B cell (primary cell): Measurements from ENCODE around the gene HNRNPK. TPM values are rescaled to one million over a fixed set of nuclear protein-coding genes. Genes with fewer than 3 reads are reported as not detected.
A peak's percentile ranks its signal among the peaks of the same experiment; 100 is the strongest.

ENCODE experiments used
- ATAC-seq: fragments of 200-7000 bp; cut with Tn5 transposase; one replicate; pipeline ENCODE4 v1.10.0; 2021; ENCODE audit warnings: low read depth, mild to moderate bottlenecking, moderate number of reproducible peaks, moderate library complexity
- CTCF ChIA-PET: fragments of 350-600 bp; sonication (Branson Sonifier 250); formaldehyde crosslinking; loops from one replicate; lab custom pipeline; 2021; ENCODE audit warnings: antibody characterized with exemption, inconsistent platforms; lab: Charles Lee
- POLR2A ChIA-PET: fragments of 350-600 bp; sonication (Branson Sonifier 250); formaldehyde crosslinking; loops from one replicate; lab custom pipeline; 2021; ENCODE audit warnings: antibody characterized with exemption; lab: Charles Lee
- DNase-seq: peaks from one replicate; pipeline ENCODE4 v3.0.0; 2013
- H2AFZ ChIP-seq: 2 replicates; pipeline ENCODE4 v1.6.1; 2012; ENCODE audit warnings: mild to moderate bottlenecking, low read depth, low read length; ENCODE audit not compliant: insufficient read depth, poor library complexity, severe bottlenecking
- H3K27ac ChIP-seq, 2 donors: 1 replicate in 1 of 2; 2 replicates in 1 of 2; pipeline ENCODE4 v1.5.1; 2012 to 2013; ENCODE audit warnings: low read length in 2 of 2, mild to moderate bottlenecking in 2 of 2, moderate library complexity in 1 of 2
- H3K27me3 ChIP-seq, 4 experiments: fragments of 200-600 bp in 1 of 4; sonication (generic) in 1 of 4; replicated peaks in 1 of 4; 1 replicate in 2 of 4; 2 replicates in 2 of 4; pipeline versions ENCODE4 v1.6.1 to v1.7.0; 2013 to 2016; ENCODE audit warnings: low read length in 3 of 4, mild to moderate bottlenecking in 2 of 4, mixed read lengths in 1 of 4, moderate library complexity in 1 of 4; ENCODE audit not compliant: insufficient read depth in 4 of 4, control insufficient read depth in 3 of 4; ENCODE audit errors: control extremely low read depth in 1 of 4
- H3K36me3 ChIP-seq, 2 experiments: replicated peaks in 1 of 2; 1 replicate in 1 of 2; 2 replicates in 1 of 2; pipeline versions ENCODE4 v1.6.1 to v1.7.1; 2013; ENCODE audit warnings: low read length in 1 of 2; ENCODE audit not compliant: insufficient read depth in 2 of 2, control insufficient read depth in 1 of 2; ENCODE audit errors: control extremely low read depth in 1 of 2, extremely low read depth in 1 of 2
- H3K4me1 ChIP-seq, 2 donors: fragments of 200-600 bp in 1 of 2; sonication (generic) in 1 of 2; 1 replicate in 1 of 2; 2 replicates in 1 of 2; pipeline versions ENCODE4 v1.5.1 to v1.6.1; 2013 to 2017; ENCODE audit warnings: low read length in 2 of 2; ENCODE audit not compliant: control insufficient read depth in 2 of 2, insufficient read depth in 2 of 2
- H3K4me2 ChIP-seq: replicated peaks from 2 replicates; pipeline ENCODE3; 2012; ENCODE audit warnings: mild to moderate bottlenecking, low read depth, low read length; ENCODE audit not compliant: poor library complexity, severe bottlenecking
- H3K4me3 ChIP-seq, 5 experiments: fragments of 200-600 bp in 1 of 5; sonication (generic) in 1 of 5; 1 replicate in 3 of 5; 2 replicates in 2 of 5; pipeline versions ENCODE4 v1.5.1 to v1.7.0; 2011 to 2016; ENCODE audit warnings: low read length in 4 of 5, mild to moderate bottlenecking in 4 of 5, low read depth in 2 of 5, control low read depth in 1 of 5, moderate library complexity in 1 of 5; ENCODE audit not compliant: insufficient read depth in 1 of 5; ENCODE audit errors: control extremely low read depth in 1 of 5, extremely low read depth in 1 of 5
- H3K79me2 ChIP-seq: fragments of 200-600 bp; sonication (generic); one replicate; pipeline ENCODE4 v1.6.0; 2016; ENCODE audit warnings: low read length; ENCODE audit not compliant: control insufficient read depth, insufficient read depth
- H3K9ac ChIP-seq: fragments of 200-600 bp; sonication (generic); 2 replicates; pipeline ENCODE4 v1.6.1; 2017; ENCODE audit warnings: mild to moderate bottlenecking, low read length, moderate library complexity
- H3K9me3 ChIP-seq, 3 donors: one replicate each; pipeline versions ENCODE4 v1.6.1 to v1.7.1; 2013; ENCODE audit warnings: low read length in 2 of 3; ENCODE audit not compliant: control insufficient read depth in 2 of 3, insufficient read depth in 1 of 3; ENCODE audit errors: control extremely low read depth in 1 of 3
- H4K20me1 ChIP-seq: 2 replicates; pipeline ENCODE4 v1.6.0; 2012; ENCODE audit warnings: mild to moderate bottlenecking, low read length; ENCODE audit not compliant: insufficient read depth, control insufficient read depth, poor library complexity, severe bottlenecking
- H3K27ac Mint-ChIP-seq: one replicate; pipeline ENCODE4 v1.8.0; 2021; ENCODE audit warnings: mixed read lengths
- H3K27me3 Mint-ChIP-seq: one replicate; pipeline ENCODE4 v1.8.0; 2021; ENCODE audit warnings: mixed read lengths
- H3K4me1 Mint-ChIP-seq: one replicate; pipeline ENCODE4 v1.8.0; 2021; ENCODE audit warnings: mixed read lengths
- H3K4me3 Mint-ChIP-seq: one replicate; pipeline ENCODE4 v1.8.0; 2021; ENCODE audit warnings: mixed read lengths
- H3K9me3 Mint-ChIP-seq: one replicate; pipeline ENCODE4 v1.8.0; 2022; ENCODE audit warnings: mixed read lengths; ENCODE audit not compliant: insufficient read depth
- EZH2 ChIP-seq: IDR thresholded peaks from 2 replicates; pipeline ENCODE4 v1.6.1; 2012; ENCODE audit warnings: borderline replicate concordance, low read depth, mild to moderate bottlenecking, moderate library complexity, low read length; ENCODE audit not compliant: insufficient read depth, poor library complexity, severe bottlenecking
- WGBS: methylation state at CpG from one replicate; pipeline ENCODE4 v1.1.5; 2013; ENCODE audit warnings: missing lambda C conversion rate; ENCODE audit not compliant: insufficient coverage; 5-methylcytosine and 5-hydroxymethylcytosine counted together
- intact Hi-C: fragments of 100-400 bp; cut with micrococcal nuclease; formaldehyde crosslinking; loops from one replicate; pipeline ENCODE4 v1.10.0; 2022
- polyA plus RNA-seq: library from polyadenylated mRNA; depleted of rRNA; stranded (reverse); fragments of >200 nt; gene quantifications from 2 replicates; pipeline ENCODE4 v1.2.3, GENCODE V29; 2012
- total RNA-seq, 2 donors: library from RNA; stranded (reverse); fragments of 120-200 nt in 1 of 2; gene quantifications; 1 replicate in 1 of 2; 2 replicates in 1 of 2; pipeline versions ENCODE4 v1.2.3 to v1.2.4, GENCODE V29; 2013 to 2022
- TF ChIP-seq, protein P1 (sequence below): fragments of 200-600 bp; IDR thresholded peaks from one replicate; pipeline ENCODE4 v1.8.0; 2022; ENCODE audit warnings: antibody characterized with exemption, mild to moderate bottlenecking

HNRNPK gene
- total and polyA plus RNA-seq, 2 donors (not counting 1 experiment from before 2014, with no cell fraction given) = 210 to 524 TPM

DNA sequence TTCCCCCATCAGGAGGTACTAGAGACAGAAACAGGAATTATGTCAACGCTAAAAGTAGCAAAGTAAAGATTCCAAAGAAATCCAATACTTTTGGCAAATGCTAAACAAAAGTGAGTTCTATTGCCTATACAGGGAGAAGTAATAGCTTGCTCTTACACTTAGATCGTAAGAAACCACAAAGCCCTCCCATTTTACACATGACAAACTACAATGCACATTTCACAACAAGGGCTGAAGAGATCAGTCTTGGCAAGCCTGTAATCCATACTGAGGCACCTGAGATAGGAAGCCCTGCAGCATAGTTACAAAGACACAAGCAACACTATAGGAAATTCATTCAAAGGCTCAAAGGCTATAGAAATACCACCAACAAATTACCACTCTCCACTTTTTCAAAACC is 7.7 kb downstream of the HNRNPK start:
- Mint-ChIP-seq H3K27me3 (no peaks in the 10 kb centered on the region), H3K4me1 (peaks cover 29% of the 10 kb centered on the region), H3K4me3 (no peak overlapping the region), H3K9me3 (no peaks in the 10 kb centered on the region), H3K27ac (no peak overlapping the region)
- Histone ChIP-seq H3K27ac (peak overlapping the region in 1 of 2 donors; percentile 6), H3K9me3 (no peaks in the 10 kb centered on the region), H3K4me1 (peaks cover under 1 to 1% of the 10 kb centered on the region in 2 donors), H3K79me2 (peaks cover 48% of the 10 kb centered on the region), H3K4me2 (no peak overlapping the region), H2AFZ (no peak overlapping the region), H3K9ac (no peak overlapping the region), H3K27me3 (no peaks in the 10 kb centered on the region), H3K4me3 (no peak overlapping the region), H3K36me3 (peaks cover 21 to 85% of the 10 kb centered on the region in 2 experiments), H4K20me1 (peaks cover 70% of the 10 kb centered on the region)
- no CpG with 5 or more reads among the region's 2 CpGs for WGBS
- ChIA-PET POLR2A (interaction anchor here (0.7 kb wide), 1 partner anchor 8 kb away, joined by 4 read pairs; the partner anchor contains the start of gene HNRNPK), CTCF (no interaction called here)
- intact Hi-C loops = no loop called here
- ATAC-seq (no peak), DNase-seq (no peak)
- no peak for TF ChIP-seq EZH2
- TF ChIP-seq, protein P1, sequence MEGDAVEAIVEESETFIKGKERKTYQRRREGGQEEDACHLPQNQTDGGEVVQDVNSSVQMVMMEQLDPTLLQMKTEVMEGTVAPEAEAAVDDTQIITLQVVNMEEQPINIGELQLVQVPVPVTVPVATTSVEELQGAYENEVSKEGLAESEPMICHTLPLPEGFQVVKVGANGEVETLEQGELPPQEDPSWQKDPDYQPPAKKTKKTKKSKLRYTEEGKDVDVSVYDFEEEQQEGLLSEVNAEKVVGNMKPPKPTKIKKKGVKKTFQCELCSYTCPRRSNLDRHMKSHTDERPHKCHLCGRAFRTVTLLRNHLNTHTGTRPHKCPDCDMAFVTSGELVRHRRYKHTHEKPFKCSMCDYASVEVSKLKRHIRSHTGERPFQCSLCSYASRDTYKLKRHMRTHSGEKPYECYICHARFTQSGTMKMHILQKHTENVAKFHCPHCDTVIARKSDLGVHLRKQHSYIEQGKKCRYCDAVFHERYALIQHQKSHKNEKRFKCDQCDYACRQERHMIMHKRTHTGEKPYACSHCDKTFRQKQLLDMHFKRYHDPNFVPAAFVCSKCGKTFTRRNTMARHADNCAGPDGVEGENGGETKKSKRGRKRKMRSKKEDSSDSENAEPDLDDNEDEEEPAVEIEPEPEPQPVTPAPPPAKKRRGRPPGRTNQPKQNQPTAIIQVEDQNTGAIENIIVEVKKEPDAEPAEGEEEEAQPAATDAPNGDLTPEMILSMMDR = no peak

DNA sequence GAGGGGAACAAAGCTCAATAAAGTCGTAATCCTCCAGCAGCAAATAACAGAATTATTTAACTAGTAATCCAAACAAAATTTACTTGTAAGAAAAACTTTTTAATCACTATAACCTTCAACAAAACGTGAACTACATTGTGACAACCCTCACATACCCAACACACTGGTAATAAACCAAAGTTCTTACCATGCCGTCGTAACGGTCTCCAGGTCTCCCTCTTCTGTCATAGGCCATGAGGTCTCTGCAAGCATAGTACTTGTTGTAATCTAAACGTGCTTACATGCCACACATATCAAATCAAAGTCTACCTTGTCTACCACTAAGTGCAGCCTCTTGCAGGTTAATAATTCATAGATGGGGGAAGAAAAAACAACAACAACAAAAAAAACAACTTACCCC is 8.5 kb downstream of the HNRNPK start:
- peaks cover 69% of the 10 kb centered on the region for H4K20me1 ChIP-seq
- intact Hi-C loops = no loop called here
- TF ChIP-seq, protein P1 = no peak
- no peak for TF ChIP-seq EZH2
- Mint-ChIP-seq H3K4me1 (peaks cover 25% of the 10 kb centered on the region), H3K27ac (no peak overlapping the region), H3K27me3 (no peaks in the 10 kb centered on the region), H3K4me3 (no peak overlapping the region), H3K9me3 (no peaks in the 10 kb centered on the region)
- H3K27ac ChIP-seq = no peak overlapping the region
- H3K36me3 ChIP-seq = peaks cover 24 to 79% of the 10 kb centered on the region in 2 experiments
- H3K9ac ChIP-seq = no peak overlapping the region
- CTCF ChIA-PET = no interaction called here
- POLR2A ChIA-PET = no interaction called here
- H3K27me3 ChIP-seq = no peaks in the 10 kb centered on the region
- no peak for ATAC-seq
- peaks cover 40% of the 10 kb centered on the region for H3K79me2 ChIP-seq
- 91% methylated on average over 4 of the region's 6 CpGs for WGBS
- H3K4me2 ChIP-seq = no peak overlapping the region
- no peaks in the 10 kb centered on the region for H3K4me1 ChIP-seq
- no peak overlapping the region for H3K4me3 ChIP-seq
- H3K9me3 ChIP-seq = no peaks in the 10 kb centered on the region
- H2AFZ ChIP-seq = no peak overlapping the region
- DNase-seq = no peak
